Mucosa of rectum (tissue), 2 donors: Measurements from ENCODE around the gene DUS3L.
"Not testable (repeated sequence)": the region's sequence is repeated elsewhere in the genome, so short reads cannot be mapped to it uniquely, and the experiment has no call there.

Experiments
- H3K27ac ChIP-seq, 2 donors: one replicate each; pipeline ENCODE4 v1.7.0; 2013; ENCODE audit warnings: inconsistent platforms in 2 of 2, low read depth in 2 of 2, low read length in 2 of 2
- H3K27me3 ChIP-seq, 2 donors: one replicate each; pipeline ENCODE4 v1.7.0; 2013; ENCODE audit warnings: low read length in 2 of 2; ENCODE audit not compliant: control insufficient read depth in 2 of 2, insufficient read depth in 2 of 2
- H3K36me3 ChIP-seq, 2 donors: one replicate each; pipeline ENCODE4 v1.7.0; 2013; ENCODE audit warnings: low read length in 2 of 2; ENCODE audit not compliant: control insufficient read depth in 2 of 2, insufficient read depth in 2 of 2
- H3K4me1 ChIP-seq, 2 donors: one replicate each; pipeline ENCODE4 v1.7.0; 2013; ENCODE audit warnings: low read length in 2 of 2, mild to moderate bottlenecking in 1 of 2; ENCODE audit not compliant: control insufficient read depth in 2 of 2, insufficient read depth in 2 of 2
- H3K4me3 ChIP-seq, 2 donors: one replicate each; pipeline ENCODE4 v1.7.0; 2013; ENCODE audit warnings: low read length in 2 of 2
- H3K9ac ChIP-seq, 2 donors: one replicate each; pipeline ENCODE4 v1.7.0; 2013; ENCODE audit warnings: low read length in 2 of 2, low read depth in 1 of 2, mild to moderate bottlenecking in 1 of 2
- H3K9me3 ChIP-seq, 2 donors: one replicate each; pipeline ENCODE4 v1.7.0; 2013; ENCODE audit warnings: low read length in 2 of 2; ENCODE audit not compliant: control insufficient read depth in 2 of 2
- donor health status: healthy.
- donor health status: Normal muscosa, but diverticular disease.

Gene DUS3L

GRCh38 chr19:5786593-5787408 is 4.2 kb downstream of the DUS3L start:
- no peak overlapping the region for H3K4me3 ChIP-seq
- no peaks in the 10 kb centered on the region for H3K9me3 ChIP-seq
- H3K27ac ChIP-seq, result no peak overlapping the region
- peaks cover 40 to 50% of the 10 kb centered on the region in 2 donors for H3K36me3 ChIP-seq
- no peaks in the 10 kb centered on the region for H3K27me3 ChIP-seq
- peaks cover 4 to 7% of the 10 kb centered on the region in 2 donors for H3K4me1 ChIP-seq
- H3K9ac ChIP-seq, result no peak overlapping the region

- H3K9me3 ChIP-seq, result no peaks in the 10 kb centered on the region
- H3K4me3 ChIP-seq, result no peak overlapping the region
- peaks cover 40 to 50% of the 10 kb centered on the region in 2 donors for H3K36me3 ChIP-seq
- no peak overlapping the region for H3K27ac ChIP-seq
- H3K27me3 ChIP-seq, result no peaks in the 10 kb centered on the region
- H3K4me1 ChIP-seq, result peaks cover 4 to 7% of the 10 kb centered on the region in 2 donors
- no peak overlapping the region for H3K9ac ChIP-seq
These were observed 5.5 kb downstream of the DUS3L start for GRCh38 chr19:5785423-5785822.

GRCh38 chr19:5784581-5785147 is 6.3 kb downstream of the DUS3L start, which contains the start of gene PRR22:
Gene PRR22 (minus strand): TSS chr19:5784746. CDS start chr19:5784660, 86 bp downstream.
- Histone ChIP-seq H3K9ac (no peak within 1 kb of the TSS), H3K27ac (no peak within 1 kb of the TSS), H3K36me3 (peaks cover 35 to 46% of the 10 kb centered on the region in 2 donors), H3K4me3 (no peak within 1 kb of the TSS), H3K4me1 (no peaks in the 10 kb centered on the region), H3K27me3 (no peaks in the 10 kb centered on the region), H3K9me3 (no peaks in the 10 kb centered on the region)

GRCh38 chr19:5782945-5783919 is 7.7 kb downstream of the DUS3L start:
- H3K9me3 ChIP-seq, result no peaks in the 10 kb centered on the region
- H3K9ac ChIP-seq, result no peak overlapping the region
- peaks cover 30 to 34% of the 10 kb centered on the region in 2 donors for H3K36me3 ChIP-seq

GRCh38 chr19:5782322-5782721 is 8.6 kb downstream of the DUS3L start:
- Histone ChIP-seq H3K4me3 (no peak overlapping the region), H3K4me1 (no peaks in the 10 kb centered on the region), H3K36me3 (peaks cover 25 to 27% of the 10 kb centered on the region in 2 donors), H3K27ac (no peak overlapping the region), H3K27me3 (no peaks in the 10 kb centered on the region), H3K9ac (no peak overlapping the region), H3K9me3 (no peaks in the 10 kb centered on the region)

More at GRCh38 chr19:5782945-5783919, 7.7 kb downstream of the DUS3L start:
- no peaks in the 10 kb centered on the region for H3K4me1 ChIP-seq
- no peaks in the 10 kb centered on the region for H3K27me3 ChIP-seq
- H3K4me3 ChIP-seq, result no peak overlapping the region
- H3K27ac ChIP-seq, result no peak overlapping the region

GRCh38 chr19:5780916-5781315 is 10.0 kb downstream of the DUS3L start:
- not testable (repeated sequence) for H3K4me1 ChIP-seq, H3K9me3 ChIP-seq, H3K27ac ChIP-seq, H3K9ac ChIP-seq, H3K4me3 ChIP-seq, H3K27me3 ChIP-seq
- H3K36me3 ChIP-seq, result peaks cover 12 to 13% of the 10 kb centered on the region in 2 donors

- Histone ChIP-seq H3K4me1 (no peaks in the 10 kb centered on the region), H3K9me3 (no peaks in the 10 kb centered on the region), H3K27me3 (no peaks in the 10 kb centered on the region), H3K9ac (no peak overlapping the region), H3K27ac (no peak overlapping the region), H3K4me3 (no peak overlapping the region), H3K36me3 (no peaks in the 10 kb centered on the region)
These were observed 12.6 kb downstream of the DUS3L start for GRCh38 chr19:5778402-5778801.

GRCh38 chr19:5775668-5776309 is 15.2 kb downstream of the DUS3L start:
- H3K27me3 ChIP-seq, result no peaks in the 10 kb centered on the region
- no peak overlapping the region for H3K9ac ChIP-seq
- no peak overlapping the region for H3K27ac ChIP-seq
- H3K36me3 ChIP-seq, result no peaks in the 10 kb centered on the region
- no peak overlapping the region for H3K4me3 ChIP-seq
- no peaks in the 10 kb centered on the region for H3K9me3 ChIP-seq
- no peaks in the 10 kb centered on the region for H3K4me1 ChIP-seq

- H3K9ac ChIP-seq, result no peak overlapping the region
- H3K4me3 ChIP-seq, result no peak overlapping the region
- H3K36me3 ChIP-seq, result no peaks in the 10 kb centered on the region
- H3K9me3 ChIP-seq, result no peaks in the 10 kb centered on the region
- no peak overlapping the region for H3K27ac ChIP-seq
- H3K27me3 ChIP-seq, result no peaks in the 10 kb centered on the region
- H3K4me1 ChIP-seq, result no peaks in the 10 kb centered on the region
These were observed 16.0 kb downstream of the DUS3L start for GRCh38 chr19:5774921-5775320.
